ENCODE data around the gene FXYD6.

Gene FXYD6

DNA sequence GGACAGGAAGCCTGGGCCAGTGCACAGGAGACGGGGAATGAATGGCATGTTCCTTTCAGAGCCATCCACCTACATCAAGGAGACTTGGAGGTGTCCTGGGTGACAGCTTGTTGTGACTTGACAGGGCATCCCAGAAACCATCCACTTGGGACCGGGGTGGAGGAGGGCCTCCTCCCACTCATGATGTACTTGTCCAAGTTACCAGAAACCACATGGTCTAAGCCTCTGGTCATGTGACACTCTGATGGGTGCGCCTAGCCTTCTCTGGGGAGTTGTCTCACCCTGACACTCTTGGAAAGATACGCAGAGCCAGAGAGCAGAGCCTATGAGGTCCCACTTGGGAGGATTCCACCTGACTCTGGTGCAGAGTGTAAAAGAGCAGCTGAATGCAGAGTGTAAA lies 21.6 kb upstream of the FXYD6 start:
- TF ChIP-seq, protein P1, sequence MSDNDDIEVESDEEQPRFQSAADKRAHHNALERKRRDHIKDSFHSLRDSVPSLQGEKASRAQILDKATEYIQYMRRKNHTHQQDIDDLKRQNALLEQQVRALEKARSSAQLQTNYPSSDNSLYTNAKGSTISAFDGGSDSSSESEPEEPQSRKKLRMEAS (IDR thresholded peaks at IDR 0.05) = no peak
- TF ChIP-seq NFIC (IDR thresholded peaks at IDR 0.05) (no peak), TCF12 (IDR thresholded peaks at IDR 0.05; ENCODE audit: low read depth) (no peak), TEAD4 (IDR thresholded peaks at IDR 0.05) (no peak), EGR1 (IDR thresholded peaks at IDR 0.05) (no peak), EP300 (IDR thresholded peaks at IDR 0.05; ENCODE audit: borderline replicate concordance) (no peak), CREB1 (IDR thresholded peaks at IDR 0.05; ENCODE audit: low read depth) (no peak), RAD21 (IDR thresholded peaks at IDR 0.05; ENCODE audit: low read depth) (no peak), FOXM1 (IDR thresholded peaks at IDR 0.05; ENCODE audit: borderline replicate concordance, low read depth) (no peak), TAF1 (IDR thresholded peaks at IDR 0.05; ENCODE audit: low read depth) (no peak), ZBTB7A (IDR thresholded peaks at IDR 0.05; ENCODE audit: low read depth) (no peak), YY1 (IDR thresholded peaks at IDR 0.05; ENCODE audit: low read depth) (no peak)

DNA sequence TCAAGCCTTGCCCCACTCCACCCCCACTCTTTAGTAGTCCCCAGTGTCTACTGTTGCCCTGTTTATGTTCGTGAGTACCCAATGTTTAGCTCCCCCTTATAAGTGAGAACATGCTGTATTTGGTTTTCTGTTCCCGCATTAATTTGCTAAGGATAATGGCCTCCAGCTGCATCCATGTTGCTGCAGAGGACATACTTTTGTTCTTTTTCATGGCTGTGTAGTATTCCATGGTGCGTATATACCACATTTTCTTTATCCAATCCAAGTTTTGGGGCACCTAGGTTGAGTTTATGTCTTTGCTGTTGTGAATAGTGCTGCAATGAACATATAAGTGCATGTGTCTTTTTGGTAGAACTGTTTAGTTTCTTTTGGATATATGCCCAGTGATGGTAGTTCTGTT lies 16.2 kb upstream of the FXYD6 start:
- TF ChIP-seq, protein P2, sequence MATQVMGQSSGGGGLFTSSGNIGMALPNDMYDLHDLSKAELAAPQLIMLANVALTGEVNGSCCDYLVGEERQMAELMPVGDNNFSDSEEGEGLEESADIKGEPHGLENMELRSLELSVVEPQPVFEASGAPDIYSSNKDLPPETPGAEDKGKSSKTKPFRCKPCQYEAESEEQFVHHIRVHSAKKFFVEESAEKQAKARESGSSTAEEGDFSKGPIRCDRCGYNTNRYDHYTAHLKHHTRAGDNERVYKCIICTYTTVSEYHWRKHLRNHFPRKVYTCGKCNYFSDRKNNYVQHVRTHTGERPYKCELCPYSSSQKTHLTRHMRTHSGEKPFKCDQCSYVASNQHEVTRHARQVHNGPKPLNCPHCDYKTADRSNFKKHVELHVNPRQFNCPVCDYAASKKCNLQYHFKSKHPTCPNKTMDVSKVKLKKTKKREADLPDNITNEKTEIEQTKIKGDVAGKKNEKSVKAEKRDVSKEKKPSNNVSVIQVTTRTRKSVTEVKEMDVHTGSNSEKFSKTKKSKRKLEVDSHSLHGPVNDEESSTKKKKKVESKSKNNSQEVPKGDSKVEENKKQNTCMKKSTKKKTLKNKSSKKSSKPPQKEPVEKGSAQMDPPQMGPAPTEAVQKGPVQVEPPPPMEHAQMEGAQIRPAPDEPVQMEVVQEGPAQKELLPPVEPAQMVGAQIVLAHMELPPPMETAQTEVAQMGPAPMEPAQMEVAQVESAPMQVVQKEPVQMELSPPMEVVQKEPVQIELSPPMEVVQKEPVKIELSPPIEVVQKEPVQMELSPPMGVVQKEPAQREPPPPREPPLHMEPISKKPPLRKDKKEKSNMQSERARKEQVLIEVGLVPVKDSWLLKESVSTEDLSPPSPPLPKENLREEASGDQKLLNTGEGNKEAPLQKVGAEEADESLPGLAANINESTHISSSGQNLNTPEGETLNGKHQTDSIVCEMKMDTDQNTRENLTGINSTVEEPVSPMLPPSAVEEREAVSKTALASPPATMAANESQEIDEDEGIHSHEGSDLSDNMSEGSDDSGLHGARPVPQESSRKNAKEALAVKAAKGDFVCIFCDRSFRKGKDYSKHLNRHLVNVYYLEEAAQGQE (IDR thresholded peaks at IDR 0.05; ENCODE audit: low read depth) = no peak
- TF ChIP-seq NFIC (IDR thresholded peaks at IDR 0.05) (no peak), ZBTB7A (IDR thresholded peaks at IDR 0.05; ENCODE audit: low read depth) (no peak), RAD21 (IDR thresholded peaks at IDR 0.05; ENCODE audit: low read depth) (no peak), EGR1 (IDR thresholded peaks at IDR 0.05) (no peak), EP300 (IDR thresholded peaks at IDR 0.05; ENCODE audit: borderline replicate concordance) (no peak), TEAD4 (IDR thresholded peaks at IDR 0.05) (no peak), CREB1 (IDR thresholded peaks at IDR 0.05; ENCODE audit: low read depth) (no peak), FOXM1 (IDR thresholded peaks at IDR 0.05; ENCODE audit: borderline replicate concordance, low read depth) (no peak), TAF1 (IDR thresholded peaks at IDR 0.05; ENCODE audit: low read depth) (no peak), CEBPB (IDR thresholded peaks at IDR 0.05) (no peak), YY1 (IDR thresholded peaks at IDR 0.05; ENCODE audit: low read depth) (no peak)
- TF ChIP-seq, protein P3, sequence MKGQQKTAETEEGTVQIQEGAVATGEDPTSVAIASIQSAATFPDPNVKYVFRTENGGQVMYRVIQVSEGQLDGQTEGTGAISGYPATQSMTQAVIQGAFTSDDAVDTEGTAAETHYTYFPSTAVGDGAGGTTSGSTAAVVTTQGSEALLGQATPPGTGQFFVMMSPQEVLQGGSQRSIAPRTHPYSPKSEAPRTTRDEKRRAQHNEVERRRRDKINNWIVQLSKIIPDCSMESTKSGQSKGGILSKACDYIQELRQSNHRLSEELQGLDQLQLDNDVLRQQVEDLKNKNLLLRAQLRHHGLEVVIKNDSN (IDR thresholded peaks at IDR 0.05) = no peak
- TF ChIP-seq, protein P1 (IDR thresholded peaks at IDR 0.05) = no peak

DNA sequence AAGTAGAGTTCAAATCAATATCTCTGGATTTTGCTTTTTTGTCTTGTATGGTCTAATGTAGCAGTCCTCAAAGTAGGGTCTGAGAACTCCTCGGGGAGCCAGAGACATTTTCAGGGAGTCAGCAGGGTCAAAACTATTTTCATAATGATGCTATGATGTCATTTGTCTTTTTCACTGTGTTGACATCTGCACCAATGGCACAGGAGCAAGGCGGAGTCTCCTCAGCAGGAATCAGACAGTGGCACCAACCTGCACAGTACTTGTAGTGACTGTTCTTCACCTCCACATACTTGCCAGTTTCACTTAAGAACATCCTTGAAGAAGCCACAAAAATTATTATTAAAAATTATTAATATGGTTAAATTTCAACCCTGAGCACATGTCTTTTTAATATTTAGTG lies 14.9 kb upstream of the FXYD6 start:
- TF ChIP-seq ZBTB7A (IDR thresholded peaks at IDR 0.05; ENCODE audit: low read depth) (no peak), NFIC (IDR thresholded peaks at IDR 0.05) (no peak)
- TF ChIP-seq, protein P1 (IDR thresholded peaks at IDR 0.05) = no peak

DNA sequence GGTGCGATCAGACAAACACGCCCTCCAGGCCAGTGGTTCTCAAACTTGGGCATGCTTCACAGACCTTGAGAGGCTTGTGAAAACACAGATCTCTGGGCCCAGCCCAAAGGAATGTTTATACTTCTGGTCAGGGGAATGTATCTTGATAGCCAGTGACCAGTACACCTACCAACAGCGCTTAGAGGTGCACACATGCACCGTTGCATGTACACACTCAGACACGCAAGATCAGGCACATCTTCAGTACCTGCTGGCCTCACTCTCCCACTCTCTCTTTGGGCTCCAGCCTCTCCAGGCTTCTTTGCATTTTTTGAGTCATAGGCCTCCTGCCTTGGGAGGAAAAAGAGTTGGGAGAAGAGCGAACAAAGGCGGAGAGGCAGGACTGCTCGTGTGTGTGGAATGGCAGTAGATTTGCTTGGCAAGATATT lies 11.7 kb upstream of the FXYD6 start:
- no peak for TF ChIP-seq EGR1 (IDR thresholded peaks at IDR 0.05)
- no peak for TF ChIP-seq NFIC (IDR thresholded peaks at IDR 0.05)
- TF ChIP-seq, protein P3 (IDR thresholded peaks at IDR 0.05) = no peak
- no peak for TF ChIP-seq RAD21 (IDR thresholded peaks at IDR 0.05; ENCODE audit: low read depth)
- TF ChIP-seq EP300 (IDR thresholded peaks at IDR 0.05; ENCODE audit: borderline replicate concordance) = no peak
- TF ChIP-seq YY1 (IDR thresholded peaks at IDR 0.05; ENCODE audit: low read depth) = no peak
- TF ChIP-seq, protein P2 (IDR thresholded peaks at IDR 0.05; ENCODE audit: low read depth) = no peak
- TF ChIP-seq, protein P1 (IDR thresholded peaks at IDR 0.05) = no peak
- TF ChIP-seq CEBPB (IDR thresholded peaks at IDR 0.05) = no peak
- TF ChIP-seq ZBTB7A (IDR thresholded peaks at IDR 0.05; ENCODE audit: low read depth) = no peak
- TF ChIP-seq TAF1 (IDR thresholded peaks at IDR 0.05; ENCODE audit: low read depth) = no peak
- no peak for TF ChIP-seq CREB1 (IDR thresholded peaks at IDR 0.05; ENCODE audit: low read depth)
- TF ChIP-seq TCF12 (IDR thresholded peaks at IDR 0.05; ENCODE audit: low read depth) = no peak
- TF ChIP-seq FOXM1 (IDR thresholded peaks at IDR 0.05; ENCODE audit: borderline replicate concordance, low read depth) = no peak
- no peak for TF ChIP-seq TEAD4 (IDR thresholded peaks at IDR 0.05)

DNA sequence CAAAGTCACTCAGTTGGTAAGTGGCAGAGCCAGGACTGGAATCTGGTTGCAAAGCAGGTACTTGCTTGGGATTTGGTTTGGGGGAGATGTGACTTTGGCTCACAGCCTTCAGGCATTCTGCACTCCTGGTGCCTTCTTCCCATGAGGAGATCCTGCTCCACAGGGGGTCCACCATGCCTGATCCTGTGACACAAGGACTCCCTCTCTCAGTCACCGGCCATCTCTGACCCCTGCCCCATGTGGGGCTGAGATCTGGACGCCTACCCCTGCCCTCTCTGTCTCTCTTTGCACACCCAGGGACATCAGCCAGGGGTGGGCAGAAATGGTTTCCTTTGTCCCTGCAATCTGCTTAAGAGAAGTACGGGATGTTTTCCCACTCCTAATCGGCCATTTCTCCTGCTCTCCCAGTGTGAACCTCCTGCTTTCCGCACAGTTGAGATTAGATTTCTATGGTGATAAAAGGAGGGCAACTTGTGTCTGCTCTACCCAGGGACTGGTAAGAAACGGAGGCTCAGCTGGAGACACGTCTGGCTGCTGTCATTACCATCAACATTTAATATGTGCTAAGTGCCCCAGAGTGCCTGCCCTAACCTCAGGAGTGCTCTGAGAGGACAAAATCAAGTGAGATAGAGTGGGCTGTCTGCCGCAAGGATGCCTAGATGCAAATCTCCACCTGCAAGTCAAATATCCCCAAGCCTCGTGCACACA lies 11.1 kb upstream of the FXYD6 start:
- TF ChIP-seq, protein P2 (IDR thresholded peaks at IDR 0.05; ENCODE audit: low read depth) = no peak
- TF ChIP-seq YY1 (IDR thresholded peaks at IDR 0.05; ENCODE audit: low read depth) = no peak
- TF ChIP-seq TCF12 (IDR thresholded peaks at IDR 0.05; ENCODE audit: low read depth) = no peak
- TF ChIP-seq EGR1 (IDR thresholded peaks at IDR 0.05) = no peak
- no peak for TF ChIP-seq FOXM1 (IDR thresholded peaks at IDR 0.05; ENCODE audit: borderline replicate concordance, low read depth)
- TF ChIP-seq ZBTB7A (IDR thresholded peaks at IDR 0.05; ENCODE audit: low read depth) = no peak
- TF ChIP-seq EP300 (IDR thresholded peaks at IDR 0.05; ENCODE audit: borderline replicate concordance) = no peak
- TF ChIP-seq, protein P3 (IDR thresholded peaks at IDR 0.05) = no peak
- TF ChIP-seq CREB1 (IDR thresholded peaks at IDR 0.05; ENCODE audit: low read depth) = no peak
- TF ChIP-seq RAD21 (IDR thresholded peaks at IDR 0.05; ENCODE audit: low read depth) = no peak
- TF ChIP-seq TAF1 (IDR thresholded peaks at IDR 0.05; ENCODE audit: low read depth) = no peak
- TF ChIP-seq NFIC (IDR thresholded peaks at IDR 0.05) = no peak
- TF ChIP-seq, protein P1 (IDR thresholded peaks at IDR 0.05) = no peak

All from Ishikawa (cell line).